Measurements from ENCODE around the gene RNF145.
A peak's percentile ranks its signal among the peaks of the same experiment; 100 is the strongest.

Gene RNF145

GRCh38 chr5:159199225-159199624 is 10.1 kb downstream of the RNF145 start:
- Histone ChIP-seq H3K4me2 (ENCODE audit: low read length) (peak overlapping the region; percentile 18; the same call in 1 of the 2 replicates), H3K27me3 (ENCODE audit: insufficient read depth, low read length) (no peaks in the 10 kb centered on the region), H3K9ac (ENCODE audit: low read length) (no peak overlapping the region), H3F3A (ENCODE audit: insufficient read depth, low read length) (no peaks in the 10 kb centered on the region), H3K79me2 (ENCODE audit: insufficient read depth, low read length) (peaks cover 34% of the 10 kb centered on the region), H4K20me1 (ENCODE audit: insufficient read depth, low read length) (no peaks in the 10 kb centered on the region), H3K4me1 (ENCODE audit: insufficient read depth, low read length, severe bottlenecking) (peaks cover 43% of the 10 kb centered on the region), H3K9me3 (ENCODE audit: low read length) (no peaks in the 10 kb centered on the region), H2AFZ (ENCODE audit: low read length) (no peak overlapping the region), H3K4me3 (ENCODE audit: low read depth, low read length, poor library complexity, severe bottlenecking) (no peak overlapping the region), H3K9me2 (ENCODE audit: low read depth, low read length) (no peaks in the 10 kb centered on the region), H3K27ac (ENCODE audit: low read depth, low read length, poor library complexity, severe bottlenecking) (peak overlapping the region; percentile 74), H3K36me3 (ENCODE audit: insufficient read depth, low read length) (peaks cover 52% of the 10 kb centered on the region)
- TF ChIP-seq CTCF (IDR thresholded peaks at IDR 0.05; ENCODE audit: low read length) (no peak), EZH2 (IDR thresholded peaks at IDR 0.05; ENCODE audit: borderline replicate concordance, low read length) (no peak)

- no peaks in the 10 kb centered on the region for H3F3A ChIP-seq (ENCODE audit: insufficient read depth, low read length)
- H4K20me1 ChIP-seq (ENCODE audit: insufficient read depth, low read length) = no peaks in the 10 kb centered on the region
- peaks cover 34% of the 10 kb centered on the region for H3K4me1 ChIP-seq (ENCODE audit: insufficient read depth, low read length, severe bottlenecking)
- no peaks in the 10 kb centered on the region for H3K9me2 ChIP-seq (ENCODE audit: low read depth, low read length)
- no peak overlapping the region for H3K9ac ChIP-seq (ENCODE audit: low read length)
- no peak overlapping the region for H3K4me3 ChIP-seq (ENCODE audit: low read depth, low read length, poor library complexity, severe bottlenecking)
- H3K27me3 ChIP-seq (ENCODE audit: insufficient read depth, low read length) = no peaks in the 10 kb centered on the region
- H3K9me3 ChIP-seq (ENCODE audit: low read length) = no peaks in the 10 kb centered on the region
- H2AFZ ChIP-seq (ENCODE audit: low read length) = no peak overlapping the region
- H3K36me3 ChIP-seq (ENCODE audit: insufficient read depth, low read length) = peaks cover 59% of the 10 kb centered on the region
- peaks cover 25% of the 10 kb centered on the region for H3K79me2 ChIP-seq (ENCODE audit: insufficient read depth, low read length)
- TF ChIP-seq EZH2 (IDR thresholded peaks at IDR 0.05; ENCODE audit: borderline replicate concordance, low read length) (no peak), CTCF (IDR thresholded peaks at IDR 0.05; ENCODE audit: low read length) (no peak)
- H3K27ac ChIP-seq (ENCODE audit: low read depth, low read length, poor library complexity, severe bottlenecking) = peak overlapping the region; percentile 74
- H3K4me2 ChIP-seq (ENCODE audit: low read length) = peak overlapping the region; percentile 27; the same call in 1 of the 2 replicates
Measured at GRCh38 chr5:159198063-159199036, 11.0 kb downstream of the RNF145 start.

- no peaks in the 10 kb centered on the region for H3K9me3 ChIP-seq (ENCODE audit: low read length)
- H3F3A ChIP-seq (ENCODE audit: insufficient read depth, low read length) = no peaks in the 10 kb centered on the region
- no peak overlapping the region for H3K27ac ChIP-seq (ENCODE audit: low read depth, low read length, poor library complexity, severe bottlenecking)
- peaks cover 9% of the 10 kb centered on the region; the same call in 1 of the 2 replicates for H3K79me2 ChIP-seq (ENCODE audit: insufficient read depth, low read length)
- H3K4me3 ChIP-seq (ENCODE audit: low read depth, low read length, poor library complexity, severe bottlenecking) = no peak overlapping the region
- no peaks in the 10 kb centered on the region for H3K27me3 ChIP-seq (ENCODE audit: insufficient read depth, low read length)
- TF ChIP-seq CTCF (IDR thresholded peaks at IDR 0.05; ENCODE audit: low read length) (no peak), EZH2 (IDR thresholded peaks at IDR 0.05; ENCODE audit: borderline replicate concordance, low read length) (no peak)
- H4K20me1 ChIP-seq (ENCODE audit: insufficient read depth, low read length) = no peaks in the 10 kb centered on the region
- peaks cover 59% of the 10 kb centered on the region for H3K36me3 ChIP-seq (ENCODE audit: insufficient read depth, low read length)
- H3K9me2 ChIP-seq (ENCODE audit: low read depth, low read length) = no peaks in the 10 kb centered on the region
- no peak overlapping the region for H3K4me2 ChIP-seq (ENCODE audit: low read length)
- peaks cover 27% of the 10 kb centered on the region for H3K4me1 ChIP-seq (ENCODE audit: insufficient read depth, low read length, severe bottlenecking)
- no peak overlapping the region for H2AFZ ChIP-seq (ENCODE audit: low read length)
- H3K9ac ChIP-seq (ENCODE audit: low read length) = no peak overlapping the region
Measured at GRCh38 chr5:159195775-159196174, 13.6 kb downstream of the RNF145 start.

Measured in OCI-LY1 (cell line).